ENCODE data around the gene ITFG2.

DNA sequence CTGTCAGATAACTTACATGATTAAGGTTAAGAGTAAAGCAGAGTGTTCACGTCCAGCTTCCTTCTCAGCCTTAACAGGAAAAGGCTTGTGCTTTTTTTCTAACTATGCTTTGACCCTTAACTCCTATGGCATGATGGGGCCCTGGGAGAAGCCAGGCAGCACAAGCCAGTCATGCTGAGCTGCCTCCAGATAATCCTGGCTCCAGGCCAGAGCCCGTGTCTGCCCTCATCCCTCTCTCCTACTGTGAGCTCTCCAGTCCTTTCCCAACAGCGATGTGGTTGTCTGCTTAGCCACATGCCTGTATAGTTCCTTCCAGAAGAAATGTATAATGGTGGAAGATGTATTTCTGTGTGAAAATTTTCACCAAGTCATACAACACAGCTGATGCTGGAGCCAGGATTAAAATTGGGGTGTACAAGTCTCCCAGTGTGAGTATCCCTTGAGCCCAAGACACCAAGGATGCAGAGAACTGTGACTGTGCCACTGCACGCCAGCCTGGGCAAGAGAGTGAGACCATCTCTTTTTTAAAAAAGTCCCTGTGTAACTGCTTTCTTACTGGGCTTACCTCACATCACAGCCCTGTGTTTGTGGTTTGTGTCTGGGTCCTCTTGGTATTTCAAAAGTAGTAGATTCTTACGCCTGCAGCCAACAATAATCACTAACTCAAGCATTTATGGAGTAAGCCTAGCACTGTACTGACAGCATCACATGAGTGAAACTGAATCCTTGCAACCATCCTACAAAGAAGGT, 7.9 kb upstream of the ITFG2 start:
- TF ChIP-seq, protein P1, sequence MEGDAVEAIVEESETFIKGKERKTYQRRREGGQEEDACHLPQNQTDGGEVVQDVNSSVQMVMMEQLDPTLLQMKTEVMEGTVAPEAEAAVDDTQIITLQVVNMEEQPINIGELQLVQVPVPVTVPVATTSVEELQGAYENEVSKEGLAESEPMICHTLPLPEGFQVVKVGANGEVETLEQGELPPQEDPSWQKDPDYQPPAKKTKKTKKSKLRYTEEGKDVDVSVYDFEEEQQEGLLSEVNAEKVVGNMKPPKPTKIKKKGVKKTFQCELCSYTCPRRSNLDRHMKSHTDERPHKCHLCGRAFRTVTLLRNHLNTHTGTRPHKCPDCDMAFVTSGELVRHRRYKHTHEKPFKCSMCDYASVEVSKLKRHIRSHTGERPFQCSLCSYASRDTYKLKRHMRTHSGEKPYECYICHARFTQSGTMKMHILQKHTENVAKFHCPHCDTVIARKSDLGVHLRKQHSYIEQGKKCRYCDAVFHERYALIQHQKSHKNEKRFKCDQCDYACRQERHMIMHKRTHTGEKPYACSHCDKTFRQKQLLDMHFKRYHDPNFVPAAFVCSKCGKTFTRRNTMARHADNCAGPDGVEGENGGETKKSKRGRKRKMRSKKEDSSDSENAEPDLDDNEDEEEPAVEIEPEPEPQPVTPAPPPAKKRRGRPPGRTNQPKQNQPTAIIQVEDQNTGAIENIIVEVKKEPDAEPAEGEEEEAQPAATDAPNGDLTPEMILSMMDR (optimal IDR thresholded peaks at IDR 0.05 in 1 of 3, IDR thresholded peaks at IDR 0.05 in 1 of 3, conservative IDR thresholded peaks at IDR 0.05 in 1 of 3; ENCODE audit: extremely low read depth in 1 of 3, insufficient read depth in 2 of 3, low read length in 3 of 3): no peak
- no peak for TF ChIP-seq EZH2 (IDR thresholded peaks at IDR 0.05; ENCODE audit: low read length)
